Lung (tissue), 12 donors: ENCODE measurements around the gene OR14A16. TPM values are rescaled to one million over a fixed set of nuclear protein-coding genes. Genes with fewer than 3 reads are reported as not detected.

ENCODE experiments used
- ATAC-seq: fragments of 200-7000 bp; cut with Tn5 transposase; one replicate; pipeline ENCODE4 v1.9.1; 2020; ENCODE audit warnings: moderate number of reproducible peaks; ENCODE audit not compliant: insufficient read depth, low FRiP score
- DNase-seq, 3 donors: peaks; one replicate each; pipeline ENCODE4 v3.0.0-alpha.2; 2013 to 2017
- H3K27ac ChIP-seq, 2 donors: one replicate each; pipeline ENCODE4 v1.5.1; 2013; ENCODE audit warnings: mild to moderate bottlenecking in 2 of 2, moderate library complexity in 2 of 2, control low read depth in 1 of 2, inconsistent platforms in 1 of 2, low read depth in 1 of 2, low read length in 1 of 2
- H3K27me3 ChIP-seq, 3 donors: one replicate each; pipeline ENCODE4 v1.5.1; 2013; ENCODE audit warnings: low read length in 2 of 3; ENCODE audit not compliant: control insufficient read depth in 3 of 3, insufficient read depth in 3 of 3
- H3K36me3 ChIP-seq, 4 donors: one replicate each; pipeline ENCODE4 v1.5.1; 2013; ENCODE audit warnings: low read length in 4 of 4, mild to moderate bottlenecking in 1 of 4, moderate library complexity in 1 of 4; ENCODE audit not compliant: control insufficient read depth in 4 of 4, insufficient read depth in 4 of 4
- H3K4me1 ChIP-seq, 5 donors: one replicate each; pipeline ENCODE4 v1.5.1; 2013; ENCODE audit warnings: low read length in 5 of 5, mild to moderate bottlenecking in 2 of 5, moderate library complexity in 1 of 5; ENCODE audit not compliant: control insufficient read depth in 5 of 5, insufficient read depth in 5 of 5
- H3K4me3 ChIP-seq: one replicate; pipeline ENCODE4 v1.5.1; 2013; ENCODE audit warnings: mild to moderate bottlenecking, control low read depth, moderate library complexity
- H3K9ac ChIP-seq, 2 donors: one replicate each; pipeline ENCODE4 v1.5.1; 2013; ENCODE audit warnings: low read length in 2 of 2, control low read depth in 1 of 2; ENCODE audit not compliant: insufficient read depth in 1 of 2
- H3K9me3 ChIP-seq, 4 donors: one replicate each; pipeline ENCODE4 v1.5.1; 2013; ENCODE audit warnings: low read length in 3 of 4, mild to moderate bottlenecking in 1 of 4, moderate library complexity in 1 of 4; ENCODE audit not compliant: control insufficient read depth in 4 of 4, insufficient read depth in 3 of 4
- WGBS, 2 donors: extraction: QIAGEN DNeasy Blood & Tissue Kit; methylation state at CpG; one replicate each; pipeline ENCODE4 v1.1.7; 2013; 5-methylcytosine and 5-hydroxymethylcytosine counted together
- polyA plus RNA-seq, 2 donors: library from polyadenylated mRNA; stranded (reverse); fragments of 200-250 nt; gene quantifications; one replicate each; pipeline ENCODE4 v1.2.1, GENCODE V29; 2013
- total RNA-seq, 2 donors: library from RNA; depleted of rRNA in 1 of 2; stranded (reverse); fragments of >200 nt in 1 of 2; gene quantifications; one replicate each; pipeline ENCODE4 v1.2.1, GENCODE V29; 2014 to 2021
- TF ChIP-seq, protein P1 (sequence below): IDR thresholded peaks from 2 replicates; pipeline ENCODE4 v1.5.1; 2012; ENCODE audit warnings: mild to moderate bottlenecking; ENCODE audit errors: control extremely low read depth, extremely low read depth
- donor health status: control.
- donor health status: control.
- donor health status: Bipolar disorder and iron deficiency.
- donor health status: healthy.
- donor health status: DM: yes; HTN: yes; CAD: no.

OR14A16 gene
- total and polyA plus RNA-seq, 4 donors: not detected

DNA sequence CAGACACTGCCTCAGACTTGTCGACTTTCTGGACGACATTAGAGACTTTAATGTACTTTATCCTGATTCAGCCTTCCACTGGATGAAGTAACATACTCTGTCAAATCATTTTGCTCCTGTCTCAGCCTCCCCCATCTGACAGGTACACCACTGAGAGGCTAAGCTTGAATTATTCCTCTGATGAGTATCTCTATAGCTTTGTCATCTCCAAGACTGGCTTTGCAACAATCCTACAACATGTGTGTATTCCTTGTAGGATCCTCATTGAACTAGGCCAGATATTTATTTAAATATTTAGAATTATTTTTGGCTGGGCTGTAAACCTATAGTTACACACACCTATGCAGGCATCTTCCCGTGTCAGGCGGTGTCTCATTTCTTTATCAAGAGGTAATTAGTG is 32.0 kb upstream of the OR14A16 start:
- H3K4me1 ChIP-seq: peaks cover 0 to 8% (median 0%) of the 10 kb centered on the region in 5 donors
- ATAC-seq: no peak

DNA sequence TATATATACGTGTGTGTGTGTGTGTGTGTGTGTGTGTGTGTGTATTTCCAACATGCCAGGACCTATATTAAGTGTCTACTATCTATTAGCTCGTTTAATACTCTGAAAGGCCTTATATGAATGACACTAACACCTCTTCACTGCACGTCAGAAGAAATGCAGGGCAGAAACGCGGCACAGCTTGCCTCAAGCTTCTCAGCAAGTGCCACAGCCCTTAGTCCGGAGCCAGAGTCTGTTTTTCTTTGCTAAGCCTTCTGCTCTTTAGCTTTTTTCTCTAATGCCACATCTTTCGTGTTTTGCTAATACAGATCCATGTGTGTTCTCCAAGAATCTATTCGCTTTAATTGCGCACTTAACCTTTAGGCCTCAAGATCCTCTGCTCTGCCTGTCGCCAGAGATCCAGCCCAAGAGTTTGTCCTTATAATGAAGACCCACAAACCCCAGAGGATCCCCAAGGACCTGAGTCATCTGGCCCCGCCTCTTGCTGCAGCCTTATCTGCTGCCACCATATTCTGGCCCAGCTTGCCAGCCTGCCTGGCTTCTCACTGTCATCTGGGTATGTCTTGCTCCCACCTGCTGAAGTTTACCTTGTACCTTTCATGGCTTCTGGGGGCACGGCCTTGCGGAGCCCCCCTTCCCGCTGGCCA is 31.1 kb upstream of the OR14A16 start:
- TF ChIP-seq, protein P1, sequence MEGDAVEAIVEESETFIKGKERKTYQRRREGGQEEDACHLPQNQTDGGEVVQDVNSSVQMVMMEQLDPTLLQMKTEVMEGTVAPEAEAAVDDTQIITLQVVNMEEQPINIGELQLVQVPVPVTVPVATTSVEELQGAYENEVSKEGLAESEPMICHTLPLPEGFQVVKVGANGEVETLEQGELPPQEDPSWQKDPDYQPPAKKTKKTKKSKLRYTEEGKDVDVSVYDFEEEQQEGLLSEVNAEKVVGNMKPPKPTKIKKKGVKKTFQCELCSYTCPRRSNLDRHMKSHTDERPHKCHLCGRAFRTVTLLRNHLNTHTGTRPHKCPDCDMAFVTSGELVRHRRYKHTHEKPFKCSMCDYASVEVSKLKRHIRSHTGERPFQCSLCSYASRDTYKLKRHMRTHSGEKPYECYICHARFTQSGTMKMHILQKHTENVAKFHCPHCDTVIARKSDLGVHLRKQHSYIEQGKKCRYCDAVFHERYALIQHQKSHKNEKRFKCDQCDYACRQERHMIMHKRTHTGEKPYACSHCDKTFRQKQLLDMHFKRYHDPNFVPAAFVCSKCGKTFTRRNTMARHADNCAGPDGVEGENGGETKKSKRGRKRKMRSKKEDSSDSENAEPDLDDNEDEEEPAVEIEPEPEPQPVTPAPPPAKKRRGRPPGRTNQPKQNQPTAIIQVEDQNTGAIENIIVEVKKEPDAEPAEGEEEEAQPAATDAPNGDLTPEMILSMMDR: no peak
- DNase-seq (no peak), ATAC-seq (no peak)
- WGBS, 2 donors: 80 to 82% methylated on average over 14 of the region's 14 CpGs
- Histone ChIP-seq H3K9ac (no peak overlapping the region), H3K9me3 (peaks cover 0 to 4% (median 0%) of the 10 kb centered on the region in 4 donors), H3K27me3 (peaks cover 0 to 10% (median 4%) of the 10 kb centered on the region in 3 donors), H3K36me3 (no peaks in the 10 kb centered on the region), H3K4me1 (peaks cover 0 to 8% (median 0%) of the 10 kb centered on the region in 5 donors), H3K27ac (no peak overlapping the region), H3K4me3 (no peak overlapping the region)

More for the DNA sequence above, 32.0 kb upstream of the OR14A16 start:
- Histone ChIP-seq H3K9ac (no peak overlapping the region), H3K4me3 (no peak overlapping the region), H3K27me3 (peaks cover 0 to 10% (median 4%) of the 10 kb centered on the region in 3 donors), H3K9me3 (peaks cover 0 to 4% (median 0%) of the 10 kb centered on the region in 4 donors), H3K27ac (no peak overlapping the region), H3K36me3 (no peaks in the 10 kb centered on the region)
- no peak for DNase-seq
- 88 to 90% methylated on average over 4 of the region's 4 CpGs for WGBS, 2 donors
- TF ChIP-seq, protein P1: no peak

DNA sequence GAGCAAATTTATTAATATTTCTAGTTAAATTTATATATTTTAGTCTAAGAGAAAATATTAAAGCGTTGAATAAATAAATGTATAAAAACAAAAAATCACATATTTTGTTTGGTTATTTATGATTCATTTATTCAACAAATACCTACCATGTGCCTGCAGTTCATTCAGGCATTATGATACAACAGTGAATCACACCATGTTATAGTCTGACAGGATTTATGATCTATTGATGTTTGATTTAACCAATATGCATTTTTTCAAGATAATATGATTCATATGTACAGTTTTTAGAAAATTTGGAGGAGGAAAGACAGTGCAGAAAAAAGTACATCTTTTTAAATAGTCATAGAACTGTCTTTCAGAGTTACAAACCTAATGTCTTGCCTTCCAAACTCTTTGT is 25.7 kb upstream of the OR14A16 start:
- WGBS, 2 donors: 86 to 98% methylated on average over 1 of the region's 1 CpG
- Histone ChIP-seq H3K27me3 (no peaks in the 10 kb centered on the region), H3K4me3 (no peak overlapping the region), H3K9me3 (no peaks in the 10 kb centered on the region), H3K9ac (no peak overlapping the region), H3K4me1 (no peaks in the 10 kb centered on the region), H3K27ac (no peak overlapping the region), H3K36me3 (no peaks in the 10 kb centered on the region)
- TF ChIP-seq, protein P1: no peak
- no peak for ATAC-seq
- no peak for DNase-seq

DNA sequence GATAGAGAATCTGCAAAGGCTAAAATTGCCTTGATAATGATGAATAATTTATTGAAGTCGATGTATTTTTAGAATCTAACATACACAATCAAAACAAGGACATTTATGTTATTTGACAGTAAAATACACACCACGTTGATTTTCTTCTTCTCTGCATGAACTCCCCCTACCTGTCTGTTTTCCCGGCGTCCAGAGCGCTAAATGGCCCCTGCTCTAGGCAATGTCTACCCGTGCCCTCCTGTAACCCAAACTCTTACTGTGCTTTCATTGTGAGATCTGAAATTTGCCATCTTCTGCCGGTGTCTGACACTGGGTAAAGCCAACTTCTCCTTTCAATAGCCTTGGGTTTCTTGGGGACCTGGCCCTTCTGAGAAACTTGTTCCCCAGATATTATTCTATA is 24.4 kb upstream of the OR14A16 start:
- Histone ChIP-seq H3K27ac (no peak overlapping the region), H3K4me3 (no peak overlapping the region), H3K9me3 (no peaks in the 10 kb centered on the region), H3K9ac (no peak overlapping the region), H3K36me3 (no peaks in the 10 kb centered on the region), H3K27me3 (no peaks in the 10 kb centered on the region), H3K4me1 (no peaks in the 10 kb centered on the region)
- DNase-seq: no peak
- 88 to 93% methylated on average over 7 of the region's 7 CpGs for WGBS, 2 donors
- ATAC-seq: no peak
- TF ChIP-seq, protein P1: no peak
